Retinal pigment epithelial cell (primary cell): ENCODE measurements around the gene TMEM132C.

ENCODE experiments used
- DNase-seq: peaks from one replicate; pipeline ENCODE4 v3.0.0-alpha.2; 2010; ENCODE audit warnings: low read depth
- H3K4me3 ChIP-seq: 2 replicates; pipeline ENCODE4 v1.5.1; 2011; ENCODE audit warnings: mild to moderate bottlenecking, low read length, control low read depth, moderate library complexity
- CTCF ChIP-seq: conservative IDR thresholded peaks from 2 replicates; pipeline ENCODE4 v1.5.1; 2011; ENCODE audit warnings: low read depth, low read length, control low read depth, inconsistent platforms

TMEM132C gene

DNA sequence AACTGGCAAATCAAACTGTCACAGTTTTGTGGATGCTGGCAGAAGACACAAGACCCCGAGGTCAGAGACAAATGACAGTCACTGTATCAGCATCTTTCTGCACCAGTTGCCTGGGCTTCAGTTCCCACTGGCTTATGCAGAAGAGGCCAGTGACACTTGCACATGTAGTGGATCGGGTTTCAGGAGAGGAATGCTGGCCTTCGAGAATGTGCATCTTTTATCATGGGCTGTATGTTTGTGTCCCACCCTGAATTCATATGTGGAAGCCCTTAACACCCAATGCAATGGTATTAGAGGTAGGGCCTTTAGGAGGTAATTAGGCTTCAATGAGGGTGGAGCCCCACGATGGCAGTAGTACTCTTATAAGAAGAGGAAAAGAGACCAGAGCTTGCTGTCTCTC lies 405.9 kb downstream of the TMEM132C start:
- H3K4me3 ChIP-seq: no peak overlapping the region
- TF ChIP-seq CTCF: no peak
- no peak for DNase-seq

DNA sequence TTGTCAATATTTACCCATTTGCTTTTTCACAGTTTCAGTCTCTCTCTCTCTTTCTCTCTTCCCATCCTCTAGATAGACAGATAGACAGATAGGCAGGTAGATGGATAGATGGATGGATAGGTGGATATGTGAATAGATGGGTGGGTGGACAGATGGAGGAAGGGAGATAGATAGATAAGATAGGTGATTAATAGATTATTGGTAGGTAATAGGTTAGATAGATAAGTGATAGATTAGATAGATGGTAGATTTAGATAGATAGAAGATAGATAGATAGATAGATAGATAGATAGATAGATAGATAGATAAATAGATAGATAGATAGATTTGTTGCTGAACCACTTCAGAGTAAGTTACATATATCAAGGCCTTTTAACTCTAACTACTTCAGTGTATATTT lies 408.6 kb downstream of the TMEM132C start:
- no peak overlapping the region for H3K4me3 ChIP-seq
- DNase-seq: no peak
- TF ChIP-seq CTCF: no peak

DNA sequence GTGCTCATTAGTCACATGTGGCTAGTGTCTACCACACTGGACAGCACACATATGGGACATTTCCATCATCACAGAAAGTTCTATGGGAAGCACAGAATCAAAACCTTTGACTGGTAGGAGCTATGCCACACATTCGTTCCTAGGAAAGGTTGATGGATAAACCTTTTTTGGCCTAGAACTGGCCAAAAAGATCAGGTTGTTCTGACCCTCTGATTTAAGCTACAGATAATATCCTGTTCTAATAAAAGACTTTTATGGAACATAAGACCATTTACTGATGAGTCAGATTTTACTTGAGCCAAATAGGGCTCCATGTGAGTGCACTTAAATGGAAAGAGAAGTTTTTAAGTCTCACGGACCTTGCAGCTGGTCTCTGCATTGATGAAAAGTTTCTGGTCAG lies 413.6 kb downstream of the TMEM132C start:
- TF ChIP-seq CTCF: no peak
- no peak for DNase-seq
- no peak overlapping the region for H3K4me3 ChIP-seq

DNA sequence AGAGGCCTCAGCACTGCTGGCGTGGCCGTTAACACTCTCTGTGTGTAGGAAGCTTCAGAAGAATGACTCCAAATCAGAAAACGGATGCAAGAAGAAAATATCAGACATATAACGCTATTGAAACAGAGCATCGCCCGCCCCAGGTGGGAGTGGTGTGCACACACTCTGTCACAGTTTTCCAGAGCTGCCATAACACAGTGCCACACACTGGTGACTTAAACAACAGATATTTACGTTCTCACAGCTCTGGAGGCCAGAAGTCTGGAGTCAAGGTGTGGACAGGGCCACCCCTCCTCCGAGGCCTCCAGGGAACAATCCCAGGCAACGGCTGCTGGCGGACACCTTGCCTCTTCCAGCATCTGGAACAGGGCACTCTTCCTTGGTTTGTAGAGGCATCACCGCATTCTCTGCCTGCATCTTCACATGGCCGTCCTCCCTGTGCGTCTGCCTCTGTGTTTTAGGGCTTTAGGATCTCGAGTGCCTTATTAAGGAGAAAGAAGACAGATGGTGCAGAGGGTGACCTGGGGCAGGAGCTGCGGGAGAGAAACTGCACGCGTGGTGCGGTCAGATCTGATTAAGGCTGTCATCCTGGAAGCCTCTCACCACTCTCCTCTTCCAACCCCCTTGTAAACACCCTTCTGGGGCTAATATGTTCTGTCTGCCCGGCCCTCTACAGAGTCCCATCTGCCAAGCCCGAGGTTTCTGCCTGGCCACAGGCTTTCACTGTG lies 415.7 kb downstream of the TMEM132C start:
- no peak for TF ChIP-seq CTCF
- no peak for DNase-seq
- H3K4me3 ChIP-seq: no peak overlapping the region

- TF ChIP-seq CTCF: no peak
- H3K4me3 ChIP-seq: no peak overlapping the region
- no peak for DNase-seq
Measured at GRCh38 chr12:128684352-128684751, 417.4 kb downstream of the TMEM132C start.

DNA sequence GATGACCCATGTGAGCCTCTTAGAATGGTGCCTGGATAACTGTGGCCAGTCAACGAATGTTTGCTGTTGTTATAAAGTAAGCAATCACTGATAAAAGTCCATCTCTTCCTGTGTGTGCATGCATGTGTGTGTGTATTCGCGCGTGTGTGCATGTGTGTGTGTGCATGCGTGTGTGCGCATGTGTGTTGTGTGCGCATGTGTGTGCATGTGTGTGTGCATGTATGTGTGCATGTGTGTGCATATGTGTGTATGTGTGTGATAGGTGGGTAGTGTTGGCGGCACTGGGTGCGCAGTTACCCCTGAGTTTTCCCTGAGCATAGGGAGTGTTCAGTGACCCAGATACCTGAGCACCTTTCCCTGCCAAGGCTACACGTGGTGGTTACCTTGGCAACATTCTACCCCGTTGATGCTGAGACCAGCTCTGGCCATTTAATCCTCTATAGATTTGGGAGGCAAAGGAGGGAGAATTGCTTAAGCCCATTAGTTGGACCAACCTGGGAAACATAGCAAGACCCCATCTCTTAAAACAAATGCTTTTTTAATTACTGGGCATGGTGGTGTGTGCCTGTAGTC lies 419.0 kb downstream of the TMEM132C start:
- H3K4me3 ChIP-seq: no peak overlapping the region
- no peak for DNase-seq
- TF ChIP-seq CTCF: no peak

DNA sequence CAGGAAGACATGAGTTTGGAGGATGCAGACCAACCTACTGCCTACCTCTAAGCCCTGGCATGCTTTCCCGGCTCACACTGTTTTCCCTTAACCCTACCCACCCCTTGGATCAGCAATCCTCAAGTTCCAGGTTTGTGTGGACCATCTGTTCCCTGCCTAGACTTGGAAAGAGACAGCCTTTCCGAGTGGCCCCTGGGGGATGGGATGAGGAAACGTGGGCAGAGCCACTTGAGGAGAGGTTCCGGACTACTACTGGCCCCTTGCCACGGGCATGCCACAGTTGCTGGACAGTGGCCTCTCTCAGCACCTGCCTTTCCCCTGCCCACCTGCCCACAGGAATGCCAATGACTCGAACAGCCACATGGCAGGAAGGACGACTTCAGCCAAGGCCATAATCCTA lies 420.9 kb downstream of the TMEM132C start:
- TF ChIP-seq CTCF: no peak
- no peak overlapping the region for H3K4me3 ChIP-seq
- DNase-seq: no peak
